GM12878 (cell line): Measurements from ENCODE around the gene MYL6B. TPM values are rescaled to one million over a fixed set of nuclear protein-coding genes. Genes with fewer than 3 reads are reported as not detected.

ENCODE experiments used
- ATF7 ChIP-seq: fragments of 450-650 bp; IDR thresholded peaks from 2 replicates; pipeline ENCODE4 v1.6.1; 2016; ENCODE audit warnings: low read depth, mild to moderate bottlenecking
- CBFB ChIP-seq: IDR thresholded peaks from 2 replicates; pipeline ENCODE4 v1.6.1; 2016; ENCODE audit warnings: antibody characterized with exemption, low read depth
- CBX5 ChIP-seq: sonication (generic); IDR thresholded peaks from 2 replicates; pipeline ENCODE4 v1.6.1; 2016; ENCODE audit warnings: low read depth, moderate library complexity, mild to moderate bottlenecking, inconsistent platforms
- CHD2 ChIP-seq: IDR thresholded peaks from 2 replicates; pipeline ENCODE4 v1.6.1; 2011; ENCODE audit warnings: low read depth, low read length, improper control_type of control experiment, borderline replicate concordance
- CREM ChIP-seq: IDR thresholded peaks from 2 replicates; pipeline ENCODE4 v1.6.1; 2014; ENCODE audit warnings: antibody characterized with exemption, low read depth
- ETV6 ChIP-seq, 2 experiments: fragments of 450-650 bp in 1 of 2; IDR thresholded peaks in 1 of 2; conservative IDR thresholded peaks in 1 of 2; 2 replicates each; pipeline ENCODE4 v1.6.1; 2014; ENCODE audit warnings: antibody characterized with exemption in 1 of 2, borderline replicate concordance in 1 of 2, low read depth in 1 of 2, mild to moderate bottlenecking in 1 of 2, moderate library complexity in 1 of 2
- GABPA ChIP-seq: IDR thresholded peaks from 2 replicates; pipeline ENCODE4 v1.6.1; 2014; ENCODE audit warnings: antibody characterized with exemption, low read depth, mild to moderate bottlenecking, inconsistent platforms
- IKZF1 ChIP-seq: fragments of 450-650 bp; conservative IDR thresholded peaks from 2 replicates; pipeline ENCODE4 v1.6.1; 2017; ENCODE audit warnings: antibody characterized with exemption, mild to moderate bottlenecking
- IKZF2 ChIP-seq, 2 experiments: fragments of 450-650 bp; IDR thresholded peaks; 2 replicates each; pipeline ENCODE4 v1.6.1; 2017; ENCODE audit warnings: mild to moderate bottlenecking in 2 of 2, moderate library complexity in 2 of 2
- JUNB ChIP-seq: IDR thresholded peaks from 2 replicates; pipeline ENCODE4 v1.6.1; 2016; ENCODE audit warnings: antibody characterized with exemption, mild to moderate bottlenecking
- MEF2B ChIP-seq: fragments of 450-650 bp; IDR thresholded peaks from 2 replicates; pipeline ENCODE4 v1.6.1; 2018; ENCODE audit warnings: mild to moderate bottlenecking, moderate library complexity; ENCODE audit not compliant: partially characterized antibody, poor library complexity, severe bottlenecking
- MTA2 ChIP-seq: fragments of 450-650 bp; IDR thresholded peaks from 2 replicates; pipeline ENCODE4 v1.6.1; 2016; ENCODE audit warnings: low read depth, mild to moderate bottlenecking, moderate library complexity
- NBN ChIP-seq: fragments of 450-650 bp; IDR thresholded peaks from 2 replicates; pipeline ENCODE4 v1.6.1; 2016
- NR2C1 ChIP-seq: fragments of 450-650 bp; IDR thresholded peaks from 2 replicates; pipeline ENCODE4 v1.6.1; 2017; ENCODE audit warnings: antibody characterized with exemption, mild to moderate bottlenecking, moderate library complexity
- NR2F1 ChIP-seq: fragments of 450-650 bp; conservative IDR thresholded peaks from 2 replicates; pipeline ENCODE4 v1.6.1; 2017; ENCODE audit warnings: mild to moderate bottlenecking
- PKNOX1 ChIP-seq: fragments of 450-650 bp; IDR thresholded peaks from 2 replicates; pipeline ENCODE4 v1.6.1; 2016; ENCODE audit warnings: mild to moderate bottlenecking
- POLR2A ChIP-seq: IDR thresholded peaks from 2 replicates; pipeline ENCODE4 v1.6.1; 2011; ENCODE audit warnings: low read depth, mild to moderate bottlenecking, low read length
- RUNX3 ChIP-seq: IDR thresholded peaks from 2 replicates; pipeline ENCODE4 v1.6.1; 2012; ENCODE audit warnings: low read length, inconsistent platforms
- SIN3A ChIP-seq: IDR thresholded peaks from 2 replicates; pipeline ENCODE4 v1.6.1; 2012; ENCODE audit warnings: low read depth, low read length, improper control_type of control experiment
- SIX5 ChIP-seq: IDR thresholded peaks from 2 replicates; pipeline ENCODE4 v1.6.1; 2011; ENCODE audit warnings: mild to moderate bottlenecking, low read depth, low read length, moderate library complexity; ENCODE audit not compliant: severe bottlenecking
- SPI1 ChIP-seq: IDR thresholded peaks from 2 replicates; pipeline ENCODE4 v1.6.1; 2011; ENCODE audit warnings: low read depth, mild to moderate bottlenecking, low read length, moderate library complexity, borderline replicate concordance; ENCODE audit not compliant: insufficient read depth
- SREBF1 ChIP-seq: IDR thresholded peaks from 2 replicates; pipeline ENCODE4 v1.6.1; 2012; ENCODE audit warnings: mild to moderate bottlenecking, low read length
- SRF ChIP-seq, 2 experiments: IDR thresholded peaks; 2 replicates each; pipeline ENCODE4 v1.6.1; 2011; ENCODE audit warnings: low read depth in 2 of 2, low read length in 2 of 2, mild to moderate bottlenecking in 1 of 2, moderate library complexity in 1 of 2
- TAF1 ChIP-seq: IDR thresholded peaks from 2 replicates; pipeline ENCODE4 v1.6.1; 2011; ENCODE audit warnings: mild to moderate bottlenecking, low read depth, low read length, borderline replicate concordance
- TCF3 ChIP-seq: IDR thresholded peaks from 2 replicates; pipeline ENCODE4 v1.6.1; 2012; ENCODE audit warnings: low read depth, mild to moderate bottlenecking, low read length, borderline replicate concordance; ENCODE audit not compliant: insufficient read depth
- USF2 ChIP-seq: IDR thresholded peaks from 2 replicates; pipeline ENCODE4 v1.6.1; 2011; ENCODE audit warnings: low read depth, low read length, improper control_type of control experiment, borderline replicate concordance
- WRNIP1 ChIP-seq: IDR thresholded peaks from 2 replicates; pipeline ENCODE4 v1.6.1; 2011; ENCODE audit warnings: low read depth, low read length, improper control_type of control experiment, borderline replicate concordance
- YY1 ChIP-seq: IDR thresholded peaks from 2 replicates; pipeline ENCODE4 v1.6.1; 2011; ENCODE audit warnings: low read depth, mild to moderate bottlenecking, low read length
- ZNF207 ChIP-seq: fragments of 450-650 bp; IDR thresholded peaks from 2 replicates; pipeline ENCODE4 v1.6.1; 2014; ENCODE audit warnings: antibody characterized with exemption, mild to moderate bottlenecking, borderline replicate concordance
- ZNF274 ChIP-seq: IDR thresholded peaks from one replicate; pipeline ENCODE4 v1.8.0; 2011; ENCODE audit not compliant: insufficient read length, insufficient read depth
- polyA plus RNA-seq, 11 experiments: library from polyadenylated mRNA; depleted of rRNA in 4 of 11; unstranded in 6 of 11; stranded (reverse) in 5 of 11; fragments of >200 nt; fragmentation: Nextera tagmentation in 4 of 11; fragmentation: Illumina TruSeq in 1 of 11; extraction: Ambion mirVana in 4 of 11; extraction: Trizol in 1 of 11; gene quantifications; 1 replicate in 1 of 11; 2 replicates in 10 of 11; pipeline versions ENCODE4 v1.2.1 to v1.2.3, GENCODE V29; 2011 to 2016; ENCODE audit warnings: inconsistent platforms in 2 of 11, missing spikeins in 2 of 11, low read depth in 1 of 11
- total RNA-seq, 4 experiments: library from RNA; depleted of rRNA in 3 of 4; stranded (reverse); fragments of >200 nt in 3 of 4; fragmentation: Illumina TruSeq in 1 of 4; extraction: Trizol in 1 of 4; gene quantifications; 2 replicates each; pipeline versions ENCODE4 v1.2.1 to v1.2.3, GENCODE V29; 2013 to 2021

Gene MYL6B
- total and polyA plus RNA-seq, 10 of the 15 experiments (the other 5 are each of a cell fraction or from before 2014, with no cell fraction given) = 75.5 to 153 (median 114) TPM

- peak; percentile 16 for TF ChIP-seq MEF2B
- TF ChIP-seq WRNIP1 = no peak
- TF ChIP-seq SRF (IDR thresholded peaks at IDR 0.05; ENCODE audit: low read depth in 2 of 2, low read length in 2 of 2) = peak in 1 of 2 experiments; percentile 71; a peak in 1 of 4 replicates
- peak; percentile 22; the same call in 1 of the 2 replicates for TF ChIP-seq JUNB
- TF ChIP-seq CBX5 = no peak
- TF ChIP-seq YY1 = peak; percentile 92
- peak; percentile 79; the same call in 1 of the 2 replicates for TF ChIP-seq CREM
- TF ChIP-seq IKZF1 = peak; percentile 77
- 0 out of 2 replicates have a peak, but pooled peaks have one; percentile 35 for TF ChIP-seq NR2F1
- TF ChIP-seq POLR2A = peak; percentile 93
- TF ChIP-seq MTA2 = peak; percentile 51; the same call in 1 of the 2 replicates
- TF ChIP-seq CHD2 = peak; percentile 84
- peak in 1 of 2 experiments; percentile 40; a peak in 1 of 4 replicates for TF ChIP-seq IKZF2 (IDR thresholded peaks at IDR 0.05)
- peak; percentile 62; the same call in 1 of the 2 replicates for TF ChIP-seq RUNX3
- no peak for TF ChIP-seq ZNF274
- TF ChIP-seq TCF3 = 0 out of 2 replicates have a peak, but pooled peaks have one; percentile 27
- TF ChIP-seq TAF1 = 0 out of 2 replicates have a peak, but pooled peaks have one; percentile 49
- peak; percentile 79; the same call in 1 of the 2 replicates for TF ChIP-seq CBFB
- no peak for TF ChIP-seq USF2
- no peak for TF ChIP-seq SPI1
- peak; percentile 50; the same call in 1 of the 2 replicates for TF ChIP-seq SREBF1
- 0 out of 2 replicates have a peak, but pooled peaks have one; percentile 75 for TF ChIP-seq NBN
- TF ChIP-seq GABPA = peak; percentile 85
- TF ChIP-seq ZNF207 = peak; percentile 63; the same call in 1 of the 2 replicates
- TF ChIP-seq SIX5 = peak; percentile 82
- peak; percentile 27; the same call in 1 of the 2 replicates for TF ChIP-seq ATF7
- peak; percentile 90 for TF ChIP-seq NR2C1
- no peak; the same call in 1 of the 2 replicates for TF ChIP-seq PKNOX1
- peak; percentile 77 for TF ChIP-seq SIN3A
- TF ChIP-seq ETV6 (conservative IDR thresholded peaks at IDR 0.05 in 1 of 2, IDR thresholded peaks at IDR 0.05 in 1 of 2; ENCODE audit: borderline replicate concordance in 1 of 2, low read depth in 1 of 2) = 0 out of 4 replicates have a peak, but pooled peaks of 1 of the 2 experiments have one; percentile 6
Measured at GRCh38 chr12:56152132-56152755, at the start of gene MYL6B (continued).
